ENCODE results near the gene SLC17A3. TPM values are rescaled to one million over a fixed set of nuclear protein-coding genes. Genes with fewer than 3 reads are reported as not detected.

Gene SLC17A3
- total and polyA plus RNA-seq, 2 experiments from 2014 or later: not detected

- TF ChIP-seq ETS1 (IDR thresholded peaks at IDR 0.05): no peak
- TF ChIP-seq CREB1 (CRISPR knock-in tag; IDR thresholded peaks at IDR 0.05; ENCODE audit: low read depth): no peak
- no peak for TF ChIP-seq ZNF331 (CRISPR knock-in tag; IDR thresholded peaks at IDR 0.05; ENCODE audit: low read depth)
- no peak for TF ChIP-seq POLR2AphosphoS5 (IDR thresholded peaks at IDR 0.05; ENCODE audit: low read depth)
- TF ChIP-seq EZH2 (IDR thresholded peaks at IDR 0.05; ENCODE audit: low read depth, unreplicated experiment): no peak
- no peak for TF ChIP-seq CTCF (conservative IDR thresholded peaks at IDR 0.05; ENCODE audit: low read depth in 2 of 2)
These were observed 4.2 kb downstream of the SLC17A3 start (continued) for GRCh38 chr6:25869840-25870239.

GRCh38 chr6:25868436-25869183 lies 5.4 kb downstream of the SLC17A3 start:
- Histone ChIP-seq H3K27ac (ENCODE audit: low read depth) (no peak overlapping the region), H3K4me2 (no peak overlapping the region), H3K36me3 (ENCODE audit: insufficient read depth) (no peaks in the 10 kb centered on the region), H3K9me2 (ENCODE audit: insufficient read depth) (peaks cover 15% of the 10 kb centered on the region), H3K27me3 (ENCODE audit: insufficient read depth) (no peaks in the 10 kb centered on the region), H3K4me1 (ENCODE audit: insufficient read depth) (no peaks in the 10 kb centered on the region), H3F3A (replicated peaks; ENCODE audit: low read depth) (no peaks in the 10 kb centered on the region), H2AFZ (no peak overlapping the region), H3K79me2 (replicated peaks; ENCODE audit: insufficient read depth) (no peaks in the 10 kb centered on the region), H4K20me1 (replicated peaks; ENCODE audit: insufficient read depth) (no peaks in the 10 kb centered on the region), H3K4me3 (no peak overlapping the region)
- no peaks in the 10 kb centered on the region for H3K4me1 Mint-ChIP-seq
- TF ChIP-seq STAT1 (IDR thresholded peaks at IDR 0.05; ENCODE audit: unreplicated experiment) (no peak), ZNF114 (CRISPR knock-in tag; IDR thresholded peaks at IDR 0.05) (no peak), JUNB (IDR thresholded peaks at IDR 0.05; ENCODE audit: unreplicated experiment) (no peak), CREB1 (CRISPR knock-in tag; IDR thresholded peaks at IDR 0.05; ENCODE audit: low read depth) (no peak), ZNF331 (CRISPR knock-in tag; IDR thresholded peaks at IDR 0.05; ENCODE audit: low read depth) (no peak), POLR2AphosphoS5 (IDR thresholded peaks at IDR 0.05; ENCODE audit: low read depth) (no peak), EZH2 (IDR thresholded peaks at IDR 0.05; ENCODE audit: low read depth, unreplicated experiment) (no peak), CTCF (conservative IDR thresholded peaks at IDR 0.05; ENCODE audit: low read depth in 2 of 2) (no peak)
- H3K27ac Mint-ChIP-seq: no peak overlapping the region
- no peak overlapping the region for H3K4me3 Mint-ChIP-seq
- ATAC-seq (no peak), DNase-seq (ENCODE audit: low spot score) (no peak)
- H3K27me3 Mint-ChIP-seq (ENCODE audit: insufficient read depth, low read depth, poor library complexity): no peaks in the 10 kb centered on the region
- no peaks in the 10 kb centered on the region for H3K36me3 Mint-ChIP-seq (ENCODE audit: low read depth)
- H3K9me3 Mint-ChIP-seq: no peaks in the 10 kb centered on the region
